NCI-H524 treated with DMSO at 0.1 percent for 48 hours (cell line): ENCODE data around the gene DPYSL5.

Experiments used
- DNase-seq: peaks from one replicate; lab custom pipeline; 2025; lab: John Stamatoyannopoulos, UW

Gene DPYSL5

DNA sequence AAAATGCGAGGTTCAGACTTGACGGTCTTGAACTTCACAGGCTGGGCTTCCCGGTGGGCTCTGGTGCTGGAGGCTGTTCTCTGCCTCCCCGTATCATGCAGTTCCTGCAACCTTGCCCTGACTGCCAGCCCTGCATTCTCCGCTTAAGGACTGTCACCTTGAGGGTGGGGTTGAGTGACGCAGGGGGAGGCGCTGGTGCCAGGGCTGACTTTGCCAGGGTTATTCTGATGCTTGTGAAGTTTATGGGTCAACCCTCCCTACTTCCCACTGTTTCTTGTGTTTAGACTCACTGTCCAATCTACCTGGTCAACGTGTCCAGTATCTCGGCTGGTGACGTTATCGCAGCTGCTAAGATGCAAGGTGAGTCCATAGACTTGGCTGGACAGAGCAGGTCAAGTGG lies 85.0 kb downstream of the DPYSL5 start:
- DNase-seq: no peak

DNA sequence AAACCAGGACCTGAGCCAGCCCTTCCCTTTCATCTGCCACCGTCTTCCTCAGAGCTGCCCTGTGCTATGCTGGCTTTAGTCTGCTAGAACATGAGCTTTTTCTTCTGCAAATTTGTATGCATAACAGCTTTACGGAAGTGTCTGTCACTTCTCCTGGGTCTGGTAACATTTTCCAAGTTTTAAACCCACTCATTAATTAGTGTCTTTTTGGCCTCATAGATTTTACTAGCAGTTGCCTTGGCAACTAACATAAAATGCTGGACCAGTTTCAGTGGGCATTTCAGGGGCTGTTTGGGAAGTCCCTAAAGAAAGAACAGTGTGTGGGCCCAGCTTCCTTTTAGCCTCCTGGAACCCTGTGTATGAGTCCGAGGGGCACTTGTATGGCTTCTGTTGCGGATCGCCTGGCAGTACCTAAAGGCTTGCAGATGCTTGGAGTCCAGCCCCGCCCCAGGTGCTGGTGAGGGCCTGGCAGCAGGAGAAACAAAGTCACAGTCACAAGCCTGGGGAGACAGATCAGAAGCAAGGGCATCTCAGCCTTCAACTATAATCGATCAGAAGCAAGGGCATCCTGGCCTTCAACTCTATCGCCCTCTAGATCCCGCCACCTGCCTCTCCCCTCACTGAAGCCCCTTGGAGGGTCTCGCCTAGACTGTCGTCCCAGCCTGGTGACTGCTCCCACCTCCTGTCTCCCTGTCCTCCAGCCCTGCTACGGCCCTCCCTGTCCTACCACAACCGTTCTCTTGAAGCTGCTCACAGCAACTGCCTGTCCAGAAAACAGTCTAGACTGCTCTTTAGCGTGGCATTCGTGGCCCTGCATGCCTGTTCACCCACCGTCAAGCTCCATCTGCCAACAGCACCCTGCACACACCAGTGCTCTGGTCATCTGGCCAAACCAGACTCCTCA lies 85.8 kb downstream of the DPYSL5 start:
- DNase-seq: no peak

DNA sequence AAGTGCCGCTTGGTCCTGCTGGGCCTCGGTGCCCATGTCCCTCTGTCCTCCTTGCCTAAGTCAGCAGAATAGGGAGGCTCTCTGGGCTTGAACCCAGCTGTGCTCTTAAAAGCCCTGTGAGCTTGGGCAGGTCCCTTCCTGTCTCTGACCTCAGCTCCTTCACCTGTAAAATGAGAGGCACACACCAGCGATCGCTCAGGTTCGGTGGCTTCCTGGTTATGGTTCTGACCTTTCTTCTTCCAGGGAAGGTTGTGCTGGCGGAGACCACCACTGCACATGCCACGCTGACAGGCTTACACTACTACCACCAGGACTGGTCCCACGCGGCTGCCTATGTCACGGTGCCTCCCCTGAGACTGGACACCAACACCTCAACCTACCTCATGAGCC lies 86.4 kb downstream of the DPYSL5 start:
- DNase-seq: no peak

DNA sequence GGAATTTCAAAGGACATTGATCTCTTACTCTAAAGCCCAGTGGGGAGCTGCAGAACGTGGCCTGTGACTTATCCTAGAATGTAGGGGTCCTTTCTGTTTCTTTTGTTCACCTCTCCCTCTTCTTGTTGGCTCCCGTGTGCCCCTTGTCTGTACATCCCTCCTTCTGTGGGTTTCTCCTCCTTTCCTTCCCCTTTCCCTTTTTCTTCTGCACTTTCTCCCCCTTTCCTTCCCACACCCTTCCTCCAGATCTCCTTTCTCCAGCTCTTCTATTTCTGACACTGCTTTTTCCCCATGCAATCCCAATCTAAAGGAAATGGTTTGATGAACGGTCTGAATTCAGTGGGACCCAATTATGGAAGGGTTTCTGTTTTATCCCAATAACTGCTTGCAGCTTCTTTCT lies 87.1 kb downstream of the DPYSL5 start:
- no peak for DNase-seq

DNA sequence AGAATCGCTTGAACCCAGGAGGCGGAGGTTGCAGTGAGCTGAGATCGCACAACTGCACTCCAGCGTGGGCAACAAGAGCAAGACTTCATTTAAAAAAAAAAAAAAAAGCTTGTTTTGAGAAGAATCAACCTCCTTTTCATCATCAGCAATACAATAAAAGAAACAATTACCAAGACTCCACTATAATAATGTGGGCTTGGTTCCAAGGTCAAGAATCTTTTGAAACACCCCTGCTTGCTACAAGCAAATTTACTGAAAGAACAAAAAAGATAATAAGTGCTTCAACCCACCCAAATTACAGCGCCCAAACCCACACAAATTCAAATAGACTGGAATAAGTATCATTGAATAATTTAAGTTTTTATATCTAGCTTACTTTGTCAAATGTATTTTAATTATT lies 88.9 kb downstream of the DPYSL5 start:
- no peak for DNase-seq

DNA sequence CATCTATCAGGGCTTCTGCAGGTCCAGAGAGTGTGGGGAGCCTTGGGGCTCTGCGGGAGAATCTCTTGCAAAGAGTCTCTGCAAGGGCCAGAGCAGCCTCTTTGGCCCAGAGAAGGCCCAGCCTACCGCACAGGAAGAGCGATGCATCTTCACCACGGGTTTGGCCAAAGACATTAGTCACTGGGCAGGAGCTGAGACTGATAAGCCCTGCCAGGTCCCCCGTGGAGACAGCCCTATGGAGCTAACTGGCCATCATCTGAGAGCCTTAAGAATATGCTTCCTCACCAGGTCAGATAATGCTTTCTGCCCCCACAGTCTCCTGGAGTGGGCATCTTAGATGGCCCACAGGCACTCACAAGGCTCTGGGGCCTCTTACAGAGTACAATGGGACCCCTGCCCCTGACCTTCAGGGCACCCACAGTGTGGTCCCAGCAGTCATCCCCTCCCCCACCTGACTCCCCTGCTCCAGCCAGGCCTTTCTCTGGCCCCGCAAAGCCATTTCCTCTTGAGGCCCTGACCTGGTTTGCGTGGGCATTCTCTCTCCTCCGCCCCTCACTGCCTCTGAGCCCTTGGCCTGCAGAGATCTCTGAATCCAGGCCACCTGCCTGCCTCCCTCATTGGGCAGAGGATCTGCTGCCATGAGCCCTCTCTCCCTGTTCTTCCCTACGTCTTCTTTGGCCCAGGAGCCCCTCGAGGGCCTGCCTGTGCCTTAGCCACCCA lies 90.6 kb downstream of the DPYSL5 start:
- DNase-seq: no peak

DNA sequence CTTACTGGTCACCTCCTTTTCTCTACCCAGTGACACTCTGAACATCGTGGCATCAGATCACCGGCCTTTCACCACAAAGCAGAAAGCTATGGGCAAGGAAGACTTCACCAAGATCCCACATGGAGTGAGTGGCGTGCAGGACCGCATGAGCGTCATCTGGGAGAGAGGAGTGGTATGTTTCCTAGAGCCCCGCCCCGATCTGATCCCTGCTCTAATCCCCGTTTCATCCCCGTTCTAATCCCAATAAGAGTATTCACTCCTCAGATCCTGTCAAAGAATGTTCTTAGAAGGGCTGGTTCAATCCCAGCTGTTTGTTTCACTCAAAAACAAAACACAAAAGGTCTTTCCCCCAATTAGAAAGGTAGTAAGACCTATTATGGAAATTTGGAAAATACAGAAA lies 92.1 kb downstream of the DPYSL5 start:
- DNase-seq: peak; percentile 21

DNA sequence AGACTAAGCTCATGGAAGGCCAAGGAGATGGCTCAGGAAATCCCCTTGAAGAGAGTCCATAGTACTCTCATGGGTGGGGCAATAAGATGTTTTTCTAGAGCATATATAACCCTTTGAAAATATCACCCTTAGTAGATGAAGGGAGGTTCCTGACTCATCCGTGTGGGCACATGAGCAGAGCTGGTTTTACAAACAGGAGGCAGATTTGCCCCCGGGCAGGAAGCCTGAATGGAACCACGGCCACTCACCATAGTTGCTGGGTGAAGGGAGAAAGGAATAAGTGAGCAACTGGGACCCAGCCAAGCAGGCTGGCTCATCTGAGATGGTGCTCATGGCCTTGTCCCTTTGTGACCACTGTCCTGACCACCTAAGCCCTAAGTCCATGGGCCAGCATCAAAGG lies 93.6 kb downstream of the DPYSL5 start:
- DNase-seq: no peak

DNA sequence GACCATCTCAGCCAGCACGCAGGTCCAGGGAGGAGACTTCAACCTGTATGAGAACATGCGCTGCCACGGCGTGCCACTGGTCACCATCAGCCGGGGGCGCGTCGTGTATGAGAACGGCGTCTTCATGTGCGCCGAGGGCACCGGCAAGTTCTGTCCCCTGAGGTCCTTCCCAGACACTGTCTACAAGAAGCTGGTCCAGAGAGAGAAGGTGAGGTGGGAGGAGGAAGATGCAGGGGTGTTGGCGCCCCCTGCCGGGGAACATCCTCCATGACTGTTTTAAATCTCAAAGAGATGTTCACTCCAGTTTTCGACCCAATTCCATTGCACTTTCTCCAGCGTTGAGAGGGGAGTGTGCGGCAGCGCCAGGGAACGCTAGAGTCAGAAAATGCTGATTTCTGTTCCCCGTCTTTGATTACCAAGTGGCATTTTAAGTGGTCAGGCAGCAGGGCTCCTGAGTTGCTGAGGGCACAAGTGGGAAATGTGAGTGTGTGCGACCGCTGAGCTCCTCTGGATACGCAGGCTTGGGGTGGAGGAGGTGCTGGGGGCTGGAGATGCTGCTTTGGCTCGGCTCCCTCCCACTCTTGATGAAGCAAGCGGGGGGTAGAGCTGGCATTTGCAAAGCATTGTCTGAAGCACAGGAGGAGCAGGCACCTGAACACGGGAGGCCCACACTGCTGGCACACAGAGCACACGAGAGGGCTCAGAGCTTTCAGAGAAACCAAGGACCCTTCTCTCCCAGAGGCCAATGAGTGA lies 94.8 kb downstream of the DPYSL5 start:
- no peak for DNase-seq

DNA sequence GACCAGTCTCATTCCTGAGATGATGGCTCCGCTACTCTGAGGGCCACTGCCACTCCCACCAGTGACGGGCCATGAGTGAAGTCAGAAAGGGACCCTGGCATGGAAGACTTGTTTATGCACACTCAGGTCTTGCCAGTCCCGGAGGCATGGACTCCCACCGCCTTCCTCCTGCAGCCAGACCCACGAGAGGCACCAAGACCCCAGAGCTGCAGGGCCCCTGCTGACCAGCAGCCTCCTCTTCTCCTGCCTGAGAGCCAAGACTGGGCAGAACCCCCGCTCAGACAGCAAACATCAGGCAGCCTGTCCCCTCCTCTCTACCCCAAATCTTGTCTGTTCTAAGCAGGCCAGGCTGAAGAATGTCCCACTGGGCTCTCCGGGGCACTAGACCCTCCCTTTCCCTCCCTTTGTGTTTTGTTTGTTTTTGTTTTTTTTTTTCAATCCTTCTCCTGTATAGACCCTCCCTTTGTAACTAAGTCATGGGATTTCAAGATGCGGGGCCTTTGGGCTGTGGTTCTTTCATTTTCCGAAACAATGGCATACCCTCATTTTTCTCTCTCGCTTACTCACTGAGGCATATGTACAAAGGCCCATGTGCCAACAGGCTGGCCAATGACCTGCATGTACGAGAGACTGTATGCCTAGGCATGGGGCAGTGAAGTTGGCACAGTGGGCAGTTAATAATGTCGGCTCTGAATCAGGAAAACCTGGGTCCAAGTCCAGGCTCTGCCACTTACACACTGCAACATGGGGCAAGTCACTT lies 98.2 kb downstream of the DPYSL5 start:
- DNase-seq: no peak

DNA sequence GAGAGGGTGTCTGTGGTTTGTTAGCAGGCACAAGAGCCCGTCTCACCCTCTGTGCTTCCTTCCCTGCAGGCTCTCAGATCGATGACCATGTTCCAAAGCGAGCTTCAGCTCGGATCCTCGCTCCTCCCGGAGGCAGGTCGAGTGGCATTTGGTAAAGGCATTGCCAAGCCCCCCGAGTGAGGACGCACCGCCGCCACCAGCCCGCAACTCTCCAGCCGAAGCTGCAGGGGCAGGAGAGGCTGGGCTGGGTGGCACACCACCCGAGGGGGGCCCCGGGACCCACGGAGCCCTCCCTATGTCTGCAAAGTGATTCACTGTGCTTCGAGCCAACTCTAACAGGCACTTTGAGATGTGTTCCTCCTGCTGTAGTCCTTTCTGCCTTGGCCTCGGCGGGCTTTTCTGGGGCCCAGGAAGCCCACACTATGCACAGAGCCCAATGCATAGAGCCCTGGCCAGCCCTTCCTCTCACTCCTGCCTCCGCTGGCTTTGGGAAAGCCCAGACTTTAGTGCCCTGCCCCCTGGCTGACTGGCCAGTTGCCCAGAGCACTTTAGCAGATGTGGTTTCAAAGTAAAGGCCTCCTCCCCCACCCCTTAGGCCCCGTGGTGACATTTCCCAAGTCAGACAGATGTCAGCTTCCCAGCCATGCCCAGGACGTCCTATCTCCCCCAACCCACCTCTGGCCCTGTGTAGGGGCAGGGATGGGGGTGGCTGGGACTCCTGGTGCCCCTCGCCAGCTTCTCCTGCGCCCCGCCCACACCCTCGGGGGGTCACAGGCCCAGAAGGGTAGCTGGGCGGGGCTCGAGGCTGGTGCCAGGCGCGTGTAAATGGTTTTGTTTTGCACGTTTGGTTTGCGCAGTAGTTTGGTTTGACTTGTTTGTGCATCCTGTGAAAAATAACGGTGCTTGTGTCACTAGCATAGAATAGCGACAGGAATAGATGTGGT lies 99.2 kb downstream of the DPYSL5 start:
- DNase-seq: peak; percentile 21

DNA sequence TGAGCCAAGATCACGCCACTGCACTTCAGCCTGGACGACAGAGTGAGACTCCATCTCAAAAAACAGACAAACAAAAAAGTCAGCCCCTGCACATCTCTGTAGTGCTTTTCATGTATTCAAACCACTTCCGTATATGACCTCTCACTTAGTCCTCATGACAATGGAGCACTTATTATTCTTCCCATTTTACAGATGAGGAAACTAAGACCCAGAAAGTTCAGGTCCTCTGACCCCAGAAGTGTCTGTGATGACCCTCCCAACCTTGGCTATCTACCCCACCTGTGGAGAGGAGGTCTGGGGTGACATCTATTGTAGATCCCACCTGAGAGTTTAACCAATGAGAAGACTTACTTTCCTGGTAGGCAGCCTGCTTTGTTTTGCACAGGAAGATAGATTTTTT lies 100.9 kb downstream of the DPYSL5 start:
- no peak for DNase-seq

DNA sequence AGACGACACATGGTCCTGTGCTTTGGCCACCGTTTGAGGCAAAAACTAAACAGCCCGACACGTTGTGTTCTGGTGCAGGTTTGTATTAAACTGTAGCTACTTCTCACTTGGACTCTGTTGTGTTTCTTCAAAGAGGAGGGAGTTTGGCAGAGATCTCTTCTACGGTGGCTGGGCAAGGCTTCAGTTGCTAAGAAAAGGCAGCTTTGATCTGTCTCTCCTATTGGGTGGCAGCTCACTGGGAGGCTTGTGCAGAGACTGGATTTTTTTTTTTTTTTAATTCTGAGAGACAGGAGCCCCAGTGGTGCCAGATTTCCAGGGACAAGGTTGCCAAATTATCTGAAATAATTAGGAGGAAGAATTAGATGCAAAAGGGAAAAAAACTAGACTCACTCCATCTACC lies 102.3 kb downstream of the DPYSL5 start:
- no peak for DNase-seq

DNA sequence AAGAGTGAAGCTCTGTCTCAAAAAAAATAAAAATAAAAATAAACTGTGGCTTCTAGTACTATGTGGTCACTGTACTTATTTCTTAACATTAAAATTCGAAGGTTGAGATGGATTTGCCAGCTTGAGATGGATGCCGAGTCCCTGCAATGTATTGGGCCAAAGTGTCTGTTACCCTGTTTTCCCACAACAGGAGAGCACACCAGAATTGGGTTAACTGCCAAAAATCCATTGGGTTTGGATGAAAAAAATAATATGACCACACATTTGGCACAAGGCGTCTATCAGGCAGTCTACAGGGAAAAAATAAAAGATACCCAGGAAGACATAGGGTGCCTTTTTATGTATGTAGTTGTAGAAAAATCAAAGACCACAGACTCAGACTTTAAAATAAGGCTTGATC lies 103.3 kb downstream of the DPYSL5 start:
- no peak for DNase-seq

DNA sequence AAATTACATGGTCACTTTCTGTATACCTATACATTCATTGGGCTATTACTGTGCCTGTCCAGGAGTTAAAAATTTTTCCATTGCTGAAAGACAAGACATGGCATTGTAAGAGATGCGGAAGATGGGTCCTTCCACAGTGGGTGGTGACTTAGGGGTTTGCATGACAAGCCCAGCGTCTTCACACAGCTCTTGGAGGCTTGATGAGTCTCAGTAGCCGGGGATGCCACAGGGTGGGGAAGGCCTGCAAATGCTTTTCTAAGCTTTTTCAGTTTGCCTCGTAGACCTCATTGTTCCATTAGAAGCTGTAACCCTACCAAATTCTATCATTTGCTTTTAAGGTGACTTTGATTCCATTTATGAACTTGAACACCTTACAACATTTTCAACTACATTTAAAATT lies 104.4 kb downstream of the DPYSL5 start:
- DNase-seq: no peak

DNA sequence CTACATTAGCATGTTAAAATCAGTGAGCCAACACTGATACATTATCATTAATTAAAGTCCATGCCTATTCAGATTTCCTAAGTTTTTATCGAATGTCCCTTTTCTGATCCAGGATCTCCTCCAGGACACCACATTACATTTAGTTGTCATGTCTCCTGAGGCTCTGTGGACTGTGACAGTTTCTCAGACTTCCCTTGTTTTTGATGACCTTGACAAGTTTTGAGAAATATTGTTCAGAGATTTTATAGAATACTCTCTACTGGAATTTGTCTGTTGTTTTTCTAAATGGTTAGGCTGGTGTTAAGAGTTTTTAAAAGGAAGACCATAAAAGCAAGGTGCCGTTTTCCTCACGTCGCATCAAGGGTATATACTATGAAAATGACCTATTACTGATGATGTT lies 106.2 kb downstream of the DPYSL5 start:
- no peak for DNase-seq

DNA sequence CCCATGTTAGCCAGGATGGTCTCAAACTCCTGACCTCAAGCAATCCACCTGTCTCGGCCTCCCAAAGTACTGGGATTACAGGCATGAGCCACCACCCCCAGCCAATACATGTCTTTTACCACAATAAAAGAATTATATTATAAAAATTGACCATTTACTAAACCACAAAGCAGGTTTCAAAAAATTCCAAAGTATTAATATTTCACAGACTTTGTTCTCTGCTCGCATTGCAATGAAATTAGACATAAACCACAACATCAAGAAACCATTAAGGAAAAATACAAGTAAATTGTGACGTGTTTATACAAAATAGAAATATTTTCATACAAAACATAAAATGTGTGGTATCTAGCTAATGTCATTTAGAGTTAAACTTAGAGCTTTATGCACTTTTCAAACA lies 109.1 kb downstream of the DPYSL5 start:
- DNase-seq: no peak

DNA sequence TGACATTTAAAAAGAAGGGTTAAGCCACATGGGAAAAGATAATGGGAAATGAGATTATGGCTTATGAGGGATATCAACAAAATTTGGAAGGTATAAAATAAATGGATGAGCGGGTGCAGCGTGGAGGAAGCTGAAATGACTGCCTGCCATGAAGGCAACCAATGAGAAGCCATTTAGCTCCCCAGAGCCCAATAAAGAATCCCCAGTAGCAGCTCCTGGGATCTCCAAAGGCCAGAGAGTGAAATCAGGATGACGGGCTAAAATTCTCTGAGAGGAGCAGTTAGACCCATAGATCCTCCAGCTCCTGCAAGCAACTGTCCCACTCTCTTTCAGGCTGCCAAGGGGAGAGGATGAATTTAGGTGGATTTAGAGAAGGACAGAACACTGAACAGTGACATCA lies 109.6 kb downstream of the DPYSL5 start:
- DNase-seq: no peak

DNA sequence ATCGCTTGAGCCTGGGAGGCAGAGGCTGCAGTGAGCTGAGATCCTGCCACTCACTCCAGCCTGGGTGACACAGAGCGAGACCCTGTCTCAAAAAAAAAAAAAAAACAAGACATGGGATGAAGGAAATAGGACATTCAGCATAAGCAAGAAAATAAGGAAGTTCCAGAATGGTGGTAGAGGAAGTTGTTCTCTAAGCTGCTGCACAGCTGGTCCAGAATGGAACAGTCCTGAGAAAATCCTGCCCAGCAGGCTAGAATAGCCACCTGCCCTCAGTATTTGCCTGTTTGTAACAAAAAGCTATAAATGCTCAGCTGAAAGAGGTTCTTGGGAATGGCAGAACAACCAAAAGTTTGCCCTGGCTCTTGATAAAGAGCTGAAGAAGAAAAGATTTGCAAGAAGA lies 111.4 kb downstream of the DPYSL5 start:
- no peak for DNase-seq

DNA sequence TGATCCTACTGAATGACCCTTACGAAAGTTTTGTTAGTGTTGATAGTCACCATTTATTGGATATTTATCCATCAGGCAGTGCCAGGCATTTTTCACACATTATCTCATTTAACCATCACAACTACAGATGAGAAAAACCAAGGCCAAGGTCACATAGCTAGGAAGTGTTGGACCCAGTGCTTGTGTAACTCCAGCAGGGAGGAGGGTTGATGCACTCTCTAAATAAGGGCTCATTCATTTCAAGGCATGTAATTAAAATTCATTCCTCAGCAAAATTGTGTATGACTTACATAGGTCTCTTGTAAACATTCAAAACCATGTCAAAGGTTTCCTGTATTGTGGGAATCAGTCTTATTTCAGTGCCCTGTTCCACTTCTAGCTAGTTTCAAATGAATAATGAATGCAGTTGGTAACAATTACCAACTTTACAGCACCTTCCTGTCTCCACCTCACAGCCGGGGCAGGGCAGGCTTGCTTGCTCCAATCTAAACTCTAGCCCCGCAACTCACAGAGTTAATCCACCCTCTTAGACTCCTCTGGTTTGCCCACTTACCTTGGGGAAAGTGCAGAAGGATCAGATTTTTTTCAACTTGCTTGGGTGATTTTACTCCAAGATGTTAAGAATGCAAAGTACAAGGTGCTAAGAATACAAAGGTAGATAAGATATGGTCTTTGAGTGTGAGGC lies 116.7 kb downstream of the DPYSL5 start:
- DNase-seq: no peak
